AG20443 (cell line): Measurements from ENCODE around the gene MYO16.
"Not testable (repeated sequence)": the region's sequence is repeated elsewhere in the genome, so short reads cannot be mapped to it uniquely, and the experiment has no call there.

Source experiments
- DNase-seq: peaks from one replicate; pipeline ENCODE4 v3.0.0; 2012; ENCODE audit warnings: low spot score, mixed read lengths

MYO16 gene

GRCh38 chr13:108742701-108743451 is 113.5 kb downstream of the MYO16 start:
- DNase-seq = no peak

GRCh38 chr13:108743522-108743921 is 114.1 kb downstream of the MYO16 start:
- DNase-seq = no peak

GRCh38 chr13:108747843-108748242 is 118.4 kb downstream of the MYO16 start:
- DNase-seq = no peak

GRCh38 chr13:108752276-108752675 is 122.9 kb downstream of the MYO16 start:
- no peak for DNase-seq

GRCh38 chr13:108755083-108755482 is 125.7 kb downstream of the MYO16 start:
- no peak for DNase-seq

- no peak for DNase-seq
Measured at GRCh38 chr13:108760129-108760528, 130.7 kb downstream of the MYO16 start.

GRCh38 chr13:108760541-108760940 is 131.1 kb downstream of the MYO16 start:
- DNase-seq = no peak

- DNase-seq = no peak
Measured at GRCh38 chr13:108768035-108768434, 138.6 kb downstream of the MYO16 start.

GRCh38 chr13:108769213-108770070 is 140.0 kb downstream of the MYO16 start:
- DNase-seq = no peak

GRCh38 chr13:108775597-108775996 is 146.2 kb downstream of the MYO16 start:
- no peak for DNase-seq

GRCh38 chr13:108776650-108777049 is 147.2 kb downstream of the MYO16 start:
- DNase-seq = no peak

GRCh38 chr13:108777421-108778420 is 148.3 kb downstream of the MYO16 start:
- no peak for DNase-seq

GRCh38 chr13:108779308-108779707 is 149.9 kb downstream of the MYO16 start:
- DNase-seq = no peak

- DNase-seq = no peak
Measured at GRCh38 chr13:108780706-108781105, 151.3 kb downstream of the MYO16 start.

GRCh38 chr13:108781312-108781711 is 151.9 kb downstream of the MYO16 start:
- no peak for DNase-seq

- DNase-seq = not testable (repeated sequence)
Measured at GRCh38 chr13:108782480-108782879, 153.1 kb downstream of the MYO16 start.

GRCh38 chr13:108785844-108786243 is 156.4 kb downstream of the MYO16 start:
- no peak for DNase-seq

- DNase-seq = no peak
Measured at GRCh38 chr13:108786456-108787200, 157.2 kb downstream of the MYO16 start.

- DNase-seq = no peak
Measured at GRCh38 chr13:108787700-108788414, 158.4 kb downstream of the MYO16 start.

GRCh38 chr13:108789476-108789875 is 160.1 kb downstream of the MYO16 start:
- DNase-seq = no peak

GRCh38 chr13:108795841-108796240 is 166.4 kb downstream of the MYO16 start:
- DNase-seq = peak; percentile 10
